HL-60/S4 treated with phorbol 12-myristate 13-acetate at 8.2 ng/mL for 4 days and 3 days (cell line): ENCODE data around the gene SNX33.
"Not testable (repeated sequence)": the region's sequence is repeated elsewhere in the genome, so short reads cannot be mapped to it uniquely, and the experiment has no call there.

Experiments
- in situ Hi-C: fragments of 300-500 bp; cut with MboI; formaldehyde crosslinking; loops from 2 replicates; pipeline ENCODE4 v1.15.0; 2022; ENCODE audit warnings: low sequenced_read_pairs

SNX33 gene

GRCh38 chr15:75647370-75648155, at the start of gene SNX33:
Gene SNX33 (plus strand): TSS chr15:75647912. CDS start chr15:75649103, 1,191 bp downstream.
- in situ Hi-C loops, result no loop called here

- in situ Hi-C loops, result no loop called here
These were observed 49.4 kb upstream of the SNX33 start for GRCh38 chr15:75598361-75598760.

GRCh38 chr15:75599401-75599800, 48.3 kb upstream of the SNX33 start:
- in situ Hi-C loops, result no loop called here

GRCh38 chr15:75606026-75606425, 41.7 kb upstream of the SNX33 start:
- in situ Hi-C loops, result no loop called here

GRCh38 chr15:75606711-75607699, 40.7 kb upstream of the SNX33 start:
- in situ Hi-C loops, result no loop called here

GRCh38 chr15:75616766-75617165, 30.9 kb upstream of the SNX33 start:
- in situ Hi-C loops, result no loop called here

- in situ Hi-C loops, result no loop called here
These were observed 27.5 kb upstream of the SNX33 start for GRCh38 chr15:75620058-75620820.

GRCh38 chr15:75620841-75621391, 26.8 kb upstream of the SNX33 start:
- in situ Hi-C loops, result no loop called here

- in situ Hi-C loops, result no loop called here
These were observed 25.2 kb upstream of the SNX33 start for GRCh38 chr15:75622505-75622904.

- in situ Hi-C loops, result no loop called here
These were observed 22.0 kb upstream of the SNX33 start, which contains the start of gene SNUPN for GRCh38 chr15:75625542-75626347. Gene SNUPN (minus strand): TSS chr15:75625725. CDS start chr15:75621051, 4,674 bp downstream.

- in situ Hi-C loops, result no loop called here
These were observed 15.8 kb upstream of the SNX33 start for GRCh38 chr15:75631935-75632334.

- in situ Hi-C loops, result not testable (repeated sequence)
These were observed 13.8 kb upstream of the SNX33 start for GRCh38 chr15:75633922-75634321.

GRCh38 chr15:75636026-75636425, 11.7 kb upstream of the SNX33 start:
- in situ Hi-C loops, result no loop called here

GRCh38 chr15:75637245-75638009, 10.3 kb upstream of the SNX33 start:
- in situ Hi-C loops, result no loop called here

GRCh38 chr15:75639191-75639708, 8.5 kb upstream of the SNX33 start:
- in situ Hi-C loops, result no loop called here

GRCh38 chr15:75639709-75640482, 7.8 kb upstream of the SNX33 start, which contains the start of gene IMP3:
Gene IMP3 (minus strand): TSS chr15:75640224. CDS start chr15:75640168, 56 bp downstream.
- in situ Hi-C loops, result no loop called here

GRCh38 chr15:75640483-75641178, 7.1 kb upstream of the SNX33 start:
- in situ Hi-C loops, result no loop called here
